IMR-90 (cell line): ENCODE data around the gene OR2A2. TPM values are rescaled to one million over a fixed set of nuclear protein-coding genes. Genes with fewer than 3 reads are reported as not detected.

Experiments used
- ATAC-seq: fragments of 200-7000 bp; cut with Tn5 transposase; 2 replicates; pipeline ENCODE4 v1.9.1; 2020; ENCODE audit warnings: low read depth, mild to moderate bottlenecking, moderate library complexity
- BruUV-seq: library from RNA; stranded (reverse); fragments of 400-500 nt; replicated peaks from 2 replicates; lab custom pipeline; 2021; lab: Mats Ljungman, UMichigan
- CTCF ChIA-PET: fragments of 300-600 bp; formaldehyde crosslinking; extraction: SDS; loops from one replicate; lab custom pipeline; 2021; ENCODE audit warnings: antibody characterized with exemption; lab: Yijun Ruan, JAX
- POLR2A ChIA-PET: fragments of 300-600 bp; sonication (Branson Sonifier 250); formaldehyde crosslinking; loops from one replicate; lab custom pipeline; 2022; ENCODE audit warnings: antibody characterized with exemption; ENCODE audit not compliant: unreplicated experiment; lab: Charles Lee
- DNase-seq: peaks from one replicate; pipeline ENCODE4 v3.0.0; 2013
- H2AFZ ChIP-seq: replicated peaks from 2 replicates; pipeline ENCODE3; 2013; ENCODE audit warnings: low read length, mild to moderate bottlenecking; ENCODE audit not compliant: poor library complexity
- H2AK5ac ChIP-seq: 2 replicates; pipeline ENCODE4 v1.6.1; 2013; ENCODE audit warnings: low read depth, low read length, inconsistent platforms
- H2AK9ac ChIP-seq: replicated peaks from 2 replicates; pipeline ENCODE3; 2013; ENCODE audit warnings: mild to moderate bottlenecking, low read depth, low read length, moderate library complexity; ENCODE audit not compliant: poor library complexity
- H2BK120ac ChIP-seq: 2 replicates; pipeline ENCODE4 v1.6.1; 2013; ENCODE audit warnings: low read depth, low read length, inconsistent platforms
- H2BK15ac ChIP-seq: 3 replicates; pipeline ENCODE4 v1.6.1; 2013; ENCODE audit warnings: low read depth, low read length, inconsistent platforms
- H2BK20ac ChIP-seq: 2 replicates; pipeline ENCODE4 v1.6.1; 2013; ENCODE audit warnings: low read depth, mild to moderate bottlenecking, inconsistent platforms, low read length, moderate library complexity
- H2BK5ac ChIP-seq: 2 replicates; pipeline ENCODE4 v1.6.1; 2013; ENCODE audit warnings: mild to moderate bottlenecking, low read depth, low read length, inconsistent platforms; ENCODE audit not compliant: poor library complexity, severe bottlenecking
- H3K14ac ChIP-seq: replicated peaks from 2 replicates; pipeline ENCODE4 v1.6.1; 2013; ENCODE audit warnings: low read depth, low read length, inconsistent platforms
- H3K18ac ChIP-seq: 2 replicates; pipeline ENCODE4 v1.6.1; 2013; ENCODE audit warnings: low read depth, low read length, control low read depth
- H3K23ac ChIP-seq: 2 replicates; pipeline ENCODE4 v1.6.1; 2013; ENCODE audit warnings: low read depth, low read length, inconsistent platforms
- H3K27ac ChIP-seq: 2 replicates; pipeline ENCODE4 v1.5.1; 2013; ENCODE audit warnings: mild to moderate bottlenecking, control low read depth, low read length; ENCODE audit not compliant: insufficient read depth
- H3K27me3 ChIP-seq: 2 replicates; pipeline ENCODE4 v1.6.1; 2013; ENCODE audit warnings: low read length; ENCODE audit not compliant: control insufficient read depth, insufficient read depth
- H3K36me3 ChIP-seq: 2 replicates; pipeline ENCODE4 v1.6.1; 2013; ENCODE audit warnings: low read length, mixed read lengths; ENCODE audit not compliant: control insufficient read depth, insufficient read depth
- H3K4ac ChIP-seq: 2 replicates; pipeline ENCODE4 v1.6.1; 2013; ENCODE audit warnings: low read depth, low read length, inconsistent platforms
- H3K4me1 ChIP-seq: 2 replicates; pipeline ENCODE4 v1.6.1; 2013; ENCODE audit warnings: low read length, mixed read lengths; ENCODE audit not compliant: control insufficient read depth, insufficient read depth
- H3K4me2 ChIP-seq: 2 replicates; pipeline ENCODE4 v1.6.1; 2013; ENCODE audit warnings: low read depth, mild to moderate bottlenecking, control low read depth, low read length, moderate library complexity
- H3K4me3 ChIP-seq: 2 replicates; pipeline ENCODE4 v1.5.1; 2013; ENCODE audit warnings: low read depth, mild to moderate bottlenecking, control low read depth, low read length, moderate library complexity; ENCODE audit not compliant: insufficient read depth
- H3K56ac ChIP-seq: 2 replicates; pipeline ENCODE4 v1.6.1; 2013; ENCODE audit warnings: low read length, inconsistent platforms; ENCODE audit not compliant: insufficient read depth; ENCODE audit errors: extremely low read depth
- H3K79me1 ChIP-seq, 2 experiments: 2 replicates each; pipeline ENCODE4 v1.6.1; 2013; ENCODE audit warnings: low read length in 2 of 2, inconsistent platforms in 1 of 2, low read depth in 1 of 2
- H3K9ac ChIP-seq: 2 replicates; pipeline ENCODE4 v1.6.1; 2013; ENCODE audit warnings: low read depth, low read length, control low read depth
- H3K9me1 ChIP-seq: 2 replicates; pipeline ENCODE4 v1.6.1; 2013; ENCODE audit warnings: low read length, inconsistent platforms; ENCODE audit not compliant: insufficient read depth
- H3K9me3 ChIP-seq: 2 replicates; pipeline ENCODE4 v1.6.1; 2013; ENCODE audit warnings: low read length; ENCODE audit not compliant: control insufficient read depth, insufficient read depth
- H4K20me1 ChIP-seq: 2 replicates; pipeline ENCODE4 v1.6.1; 2013; ENCODE audit warnings: low read length, inconsistent platforms; ENCODE audit not compliant: insufficient read depth
- H4K5ac ChIP-seq: 2 replicates; pipeline ENCODE4 v1.6.1; 2013; ENCODE audit warnings: mild to moderate bottlenecking, low read depth, low read length, control low read depth
- H4K8ac ChIP-seq, 2 experiments: 2 replicates each; pipeline ENCODE4 v1.6.1; 2013; ENCODE audit warnings: low read depth in 2 of 2, low read length in 2 of 2, control low read depth in 1 of 2, inconsistent platforms in 1 of 2
- H4K91ac ChIP-seq: 2 replicates; pipeline ENCODE4 v1.6.1; 2013; ENCODE audit warnings: low read depth, low read length, inconsistent platforms; ENCODE audit not compliant: insufficient read depth
- CTCF ChIP-seq: conservative IDR thresholded peaks from 2 replicates; pipeline ENCODE4 v1.5.1; 2012; ENCODE audit warnings: mild to moderate bottlenecking, low read depth, low read length, improper control_type of control experiment
- FOS ChIP-seq: fragments of 150-350 bp; IDR thresholded peaks from 2 replicates; pipeline ENCODE4 v1.6.1; 2016; ENCODE audit warnings: low read depth, low read length
- POLR2A ChIP-seq: IDR thresholded peaks from 2 replicates; pipeline ENCODE4 v1.6.1; 2012; ENCODE audit warnings: mild to moderate bottlenecking, low read depth, low read length
- RFX5 ChIP-seq: IDR thresholded peaks from 2 replicates; pipeline ENCODE4 v1.8.0; 2012; ENCODE audit warnings: low read depth, mild to moderate bottlenecking, low read length, moderate library complexity
- WGBS, 2 experiments: methylation state at CpG; one replicate each; pipeline versions ENCODE4 v1.1.5 to v1.1.7; 2013; ENCODE audit warnings: missing lambda C conversion rate in 2 of 2; ENCODE audit not compliant: insufficient read length in 1 of 2; ENCODE audit errors: extremely low coverage in 2 of 2; 5-methylcytosine and 5-hydroxymethylcytosine counted together
- dilution Hi-C: fragments of 300-500 bp; cut with HindIII; formaldehyde crosslinking; loops from one replicate; pipeline ENCODE4 v1.14.3; 2018; ENCODE audit warnings: low sequenced_read_pairs; ENCODE audit not compliant: unreplicated experiment
- in situ Hi-C: fragments of 300-500 bp; cut with MboI; formaldehyde crosslinking; loops from 3 replicates; pipeline ENCODE4 v1.14.3; 2019; ENCODE audit warnings: low sequenced_read_pairs, inconsistent platforms, mixed read lengths
- intact Hi-C: fragments of 100-400 bp; cut with micrococcal nuclease; formaldehyde crosslinking; loops from 2 replicates; pipeline ENCODE4 v1.10.0; 2022
- polyA plus RNA-seq, 3 experiments: library from polyadenylated mRNA; depleted of rRNA; stranded (reverse); fragments of >200 nt; gene quantifications; 2 replicates each; pipeline ENCODE4 v1.2.3, GENCODE V29; 2012; ENCODE audit warnings: low replicate concordance in 1 of 3
- total RNA-seq: library from RNA; depleted of rRNA; stranded (reverse); fragments of >200 nt; gene quantifications from 2 replicates; pipeline ENCODE4 v1.2.3, GENCODE V29; 2012

OR2A2 gene
- total and polyA plus RNA-seq, 2 of the 4 experiments (the other 2 are of a cell fraction), result not detected

GRCh38 chr7:144110272-144110671, 889 bp downstream of the OR2A2 start:
- ATAC-seq (no peak), DNase-seq (no peak)
- Histone ChIP-seq H4K20me1 (no peaks in the 10 kb centered on the region), H2BK120ac (no peak overlapping the region), H2AK9ac (no peak overlapping the region), H3K14ac (no peak overlapping the region), H4K8ac (no peak overlapping the region), H3K9ac (no peak overlapping the region), H3K4me3 (no peak overlapping the region), H4K5ac (no peak overlapping the region), H3K23ac (no peak overlapping the region), H3K27me3 (no peaks in the 10 kb centered on the region), H3K4me1 (no peaks in the 10 kb centered on the region), H2AK5ac (no peak overlapping the region), H2BK20ac (no peak overlapping the region), H3K18ac (no peak overlapping the region), H3K79me1 (no peaks in the 10 kb centered on the region), H3K4ac (no peak overlapping the region), H4K91ac (no peak overlapping the region), H3K36me3 (no peaks in the 10 kb centered on the region), H3K56ac (no peak overlapping the region), H2BK15ac (no peak overlapping the region), H2AFZ (no peak overlapping the region), H3K27ac (no peak overlapping the region), H3K4me2 (no peak overlapping the region), H3K9me3 (no peaks in the 10 kb centered on the region), H3K9me1 (no peaks in the 10 kb centered on the region), H2BK5ac (no peak overlapping the region)
- ChIA-PET CTCF (no interaction called here), POLR2A (no interaction called here)
- dilution Hi-C loops (no loop called here), in situ Hi-C loops (no loop called here), intact Hi-C loops (no loop called here)
- 59% methylated on average over 2 of the region's 5 CpGs; no CpG with 5 or more reads in 1 of the 2 experiments for WGBS, 2 experiments
- BruUV-seq, result no TSS peak
- no peak for TF ChIP-seq CTCF
- TF ChIP-seq RFX5, result no peak
- no peak for TF ChIP-seq POLR2A
- TF ChIP-seq FOS, result no peak
